ENCODE measurements around the gene MCF2L.

The MCF2L gene

GRCh38 chr13:113065406-113066141 lies 96.6 kb downstream of the MCF2L start:
- no peaks in the 10 kb centered on the region for H3K27me3 ChIP-seq (ENCODE audit: control insufficient read depth, insufficient read depth, low read length)
- no peak overlapping the region for H3K27ac ChIP-seq (ENCODE audit: low read length)
- no peak overlapping the region for H3K9ac ChIP-seq (ENCODE audit: low read length)
- no peaks in the 10 kb centered on the region for H3K9me3 ChIP-seq (ENCODE audit: control insufficient read depth, low read depth, low read length)
- H3K4me1 ChIP-seq (ENCODE audit: control insufficient read depth, low read depth, low read length) = no peaks in the 10 kb centered on the region
- no peak overlapping the region for H3K4me3 ChIP-seq (ENCODE audit: low read length)
- H3K36me3 ChIP-seq (ENCODE audit: control insufficient read depth, low read depth, low read length) = no peaks in the 10 kb centered on the region

GRCh38 chr13:113066142-113066455 lies 97.1 kb downstream of the MCF2L start:
- Histone ChIP-seq H3K9ac (ENCODE audit: low read length) (no peak overlapping the region), H3K27me3 (ENCODE audit: control insufficient read depth, insufficient read depth, low read length) (no peaks in the 10 kb centered on the region), H3K4me1 (ENCODE audit: control insufficient read depth, low read depth, low read length) (no peaks in the 10 kb centered on the region), H3K27ac (ENCODE audit: low read length) (no peak overlapping the region), H3K4me3 (ENCODE audit: low read length) (no peak overlapping the region), H3K9me3 (ENCODE audit: control insufficient read depth, low read depth, low read length) (no peaks in the 10 kb centered on the region), H3K36me3 (ENCODE audit: control insufficient read depth, low read depth, low read length) (no peaks in the 10 kb centered on the region)

GRCh38 chr13:113066746-113067145 lies 97.7 kb downstream of the MCF2L start:
- Histone ChIP-seq H3K27me3 (ENCODE audit: control insufficient read depth, insufficient read depth, low read length) (no peaks in the 10 kb centered on the region), H3K27ac (ENCODE audit: low read length) (no peak overlapping the region), H3K4me1 (ENCODE audit: control insufficient read depth, low read depth, low read length) (no peaks in the 10 kb centered on the region), H3K36me3 (ENCODE audit: control insufficient read depth, low read depth, low read length) (no peaks in the 10 kb centered on the region), H3K9me3 (ENCODE audit: control insufficient read depth, low read depth, low read length) (no peaks in the 10 kb centered on the region), H3K9ac (ENCODE audit: low read length) (no peak overlapping the region), H3K4me3 (ENCODE audit: low read length) (no peak overlapping the region)

- Histone ChIP-seq H3K27me3 (ENCODE audit: control insufficient read depth, insufficient read depth, low read length) (no peaks in the 10 kb centered on the region), H3K9me3 (ENCODE audit: control insufficient read depth, low read depth, low read length) (no peaks in the 10 kb centered on the region), H3K9ac (ENCODE audit: low read length) (no peak overlapping the region), H3K27ac (ENCODE audit: low read length) (no peak overlapping the region), H3K36me3 (ENCODE audit: control insufficient read depth, low read depth, low read length) (no peaks in the 10 kb centered on the region), H3K4me3 (ENCODE audit: low read length) (no peak overlapping the region), H3K4me1 (ENCODE audit: control insufficient read depth, low read depth, low read length) (no peaks in the 10 kb centered on the region)
These were observed 101.1 kb downstream of the MCF2L start for GRCh38 chr13:113069861-113070805.

GRCh38 chr13:113070855-113071254 lies 101.8 kb downstream of the MCF2L start:
- no peaks in the 10 kb centered on the region for H3K27me3 ChIP-seq (ENCODE audit: control insufficient read depth, insufficient read depth, low read length)
- H3K4me1 ChIP-seq (ENCODE audit: control insufficient read depth, low read depth, low read length) = no peaks in the 10 kb centered on the region
- H3K27ac ChIP-seq (ENCODE audit: low read length) = no peak overlapping the region
- no peak overlapping the region for H3K4me3 ChIP-seq (ENCODE audit: low read length)
- no peaks in the 10 kb centered on the region for H3K36me3 ChIP-seq (ENCODE audit: control insufficient read depth, low read depth, low read length)
- H3K9me3 ChIP-seq (ENCODE audit: control insufficient read depth, low read depth, low read length) = no peaks in the 10 kb centered on the region
- H3K9ac ChIP-seq (ENCODE audit: low read length) = no peak overlapping the region

- no peak overlapping the region for H3K4me3 ChIP-seq (ENCODE audit: low read length)
- no peaks in the 10 kb centered on the region for H3K9me3 ChIP-seq (ENCODE audit: control insufficient read depth, low read depth, low read length)
- H3K36me3 ChIP-seq (ENCODE audit: control insufficient read depth, low read depth, low read length) = no peaks in the 10 kb centered on the region
- no peak overlapping the region for H3K9ac ChIP-seq (ENCODE audit: low read length)
- H3K27ac ChIP-seq (ENCODE audit: low read length) = no peak overlapping the region
- H3K27me3 ChIP-seq (ENCODE audit: control insufficient read depth, insufficient read depth, low read length) = no peaks in the 10 kb centered on the region
- no peaks in the 10 kb centered on the region for H3K4me1 ChIP-seq (ENCODE audit: control insufficient read depth, low read depth, low read length)
These were observed 103.4 kb downstream of the MCF2L start for GRCh38 chr13:113072376-113072775.

- Histone ChIP-seq H3K9ac (ENCODE audit: low read length) (no peak overlapping the region), H3K36me3 (ENCODE audit: control insufficient read depth, low read depth, low read length) (no peaks in the 10 kb centered on the region), H3K9me3 (ENCODE audit: control insufficient read depth, low read depth, low read length) (no peaks in the 10 kb centered on the region), H3K4me1 (ENCODE audit: control insufficient read depth, low read depth, low read length) (no peaks in the 10 kb centered on the region), H3K27ac (ENCODE audit: low read length) (no peak overlapping the region), H3K27me3 (ENCODE audit: control insufficient read depth, insufficient read depth, low read length) (no peaks in the 10 kb centered on the region), H3K4me3 (ENCODE audit: low read length) (no peak overlapping the region)
These were observed 104.9 kb downstream of the MCF2L start for GRCh38 chr13:113073942-113074341.

- H3K9ac ChIP-seq (ENCODE audit: low read length) = no peak overlapping the region
These were observed 105.4 kb downstream of the MCF2L start for GRCh38 chr13:113074401-113074800.

GRCh38 chr13:113074876-113075275 lies 105.9 kb downstream of the MCF2L start:
- Histone ChIP-seq H3K4me3 (ENCODE audit: low read length) (no peak overlapping the region), H3K4me1 (ENCODE audit: control insufficient read depth, low read depth, low read length) (no peaks in the 10 kb centered on the region), H3K27me3 (ENCODE audit: control insufficient read depth, insufficient read depth, low read length) (no peaks in the 10 kb centered on the region), H3K9ac (ENCODE audit: low read length) (no peak overlapping the region), H3K9me3 (ENCODE audit: control insufficient read depth, low read depth, low read length) (no peaks in the 10 kb centered on the region), H3K36me3 (ENCODE audit: control insufficient read depth, low read depth, low read length) (no peaks in the 10 kb centered on the region), H3K27ac (ENCODE audit: low read length) (no peak overlapping the region)

More at GRCh38 chr13:113074401-113074800, 105.4 kb downstream of the MCF2L start:
- no peak overlapping the region for H3K4me3 ChIP-seq (ENCODE audit: low read length)
- no peak overlapping the region for H3K27ac ChIP-seq (ENCODE audit: low read length)
- no peaks in the 10 kb centered on the region for H3K36me3 ChIP-seq (ENCODE audit: control insufficient read depth, low read depth, low read length)
- H3K4me1 ChIP-seq (ENCODE audit: control insufficient read depth, low read depth, low read length) = no peaks in the 10 kb centered on the region
- no peaks in the 10 kb centered on the region for H3K9me3 ChIP-seq (ENCODE audit: control insufficient read depth, low read depth, low read length)
- H3K27me3 ChIP-seq (ENCODE audit: control insufficient read depth, insufficient read depth, low read length) = no peaks in the 10 kb centered on the region

GRCh38 chr13:113075711-113076110 lies 106.7 kb downstream of the MCF2L start:
- no peaks in the 10 kb centered on the region for H3K36me3 ChIP-seq (ENCODE audit: control insufficient read depth, low read depth, low read length)

GRCh38 chr13:113076681-113077401 lies 107.8 kb downstream of the MCF2L start:
- Histone ChIP-seq H3K27ac (ENCODE audit: low read length) (no peak overlapping the region), H3K36me3 (ENCODE audit: control insufficient read depth, low read depth, low read length) (no peaks in the 10 kb centered on the region), H3K4me3 (ENCODE audit: low read length) (no peak overlapping the region), H3K27me3 (ENCODE audit: control insufficient read depth, insufficient read depth, low read length) (no peaks in the 10 kb centered on the region), H3K9ac (ENCODE audit: low read length) (no peak overlapping the region), H3K4me1 (ENCODE audit: control insufficient read depth, low read depth, low read length) (no peaks in the 10 kb centered on the region), H3K9me3 (ENCODE audit: control insufficient read depth, low read depth, low read length) (no peaks in the 10 kb centered on the region)

More at GRCh38 chr13:113075711-113076110, 106.7 kb downstream of the MCF2L start:
- Histone ChIP-seq H3K4me1 (ENCODE audit: control insufficient read depth, low read depth, low read length) (no peaks in the 10 kb centered on the region), H3K27ac (ENCODE audit: low read length) (no peak overlapping the region), H3K27me3 (ENCODE audit: control insufficient read depth, insufficient read depth, low read length) (no peaks in the 10 kb centered on the region), H3K4me3 (ENCODE audit: low read length) (no peak overlapping the region), H3K9ac (ENCODE audit: low read length) (no peak overlapping the region), H3K9me3 (ENCODE audit: control insufficient read depth, low read depth, low read length) (no peaks in the 10 kb centered on the region)

Measured in iPS-18a (cell line).